Stimulated activated CD4-positive, alpha-beta T cell treated with anti-CD3 and anti-CD28 coated beads, Interleukin-1b, Interleukin-23, amount 100 ng/mL, for 24 hours (primary cell): ENCODE measurements around the gene PSMD1.

Experiments
- DNase-seq, 4 experiments: peaks; one replicate each; pipeline ENCODE4 v3.0.0-alpha.2; 2020; ENCODE audit warnings: low read depth in 4 of 4, low spot score in 1 of 4

PSMD1 gene

DNA sequence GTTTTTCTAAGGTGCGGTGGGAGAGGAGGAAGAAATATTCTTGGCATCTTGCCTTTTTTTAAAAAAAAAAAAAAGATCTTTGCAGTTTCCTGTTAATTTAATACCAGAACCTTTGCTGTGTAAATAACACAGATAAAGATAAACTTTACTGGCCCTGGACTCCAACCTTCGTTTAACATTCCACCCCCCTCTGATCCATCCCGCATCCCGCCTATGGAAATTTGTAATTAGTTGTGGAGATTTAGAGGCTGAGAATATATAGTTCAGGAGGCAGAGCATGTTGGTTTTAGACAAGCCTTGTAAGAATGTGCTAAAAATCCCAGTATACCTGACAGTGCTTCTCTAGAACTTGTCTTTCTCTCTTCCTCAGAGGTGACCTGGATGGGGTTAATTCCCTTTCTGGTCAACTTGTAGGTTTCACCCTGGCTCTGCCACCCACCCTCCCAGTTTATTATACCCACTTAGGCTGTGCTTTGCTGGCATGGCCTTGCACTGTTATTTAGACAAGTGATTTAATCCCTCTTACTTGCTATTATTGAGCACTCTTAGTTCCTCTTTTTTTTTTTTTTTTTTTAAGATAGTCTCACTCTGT lies 22.3 kb upstream of the PSMD1 start:
- DNase-seq: no peak

DNA sequence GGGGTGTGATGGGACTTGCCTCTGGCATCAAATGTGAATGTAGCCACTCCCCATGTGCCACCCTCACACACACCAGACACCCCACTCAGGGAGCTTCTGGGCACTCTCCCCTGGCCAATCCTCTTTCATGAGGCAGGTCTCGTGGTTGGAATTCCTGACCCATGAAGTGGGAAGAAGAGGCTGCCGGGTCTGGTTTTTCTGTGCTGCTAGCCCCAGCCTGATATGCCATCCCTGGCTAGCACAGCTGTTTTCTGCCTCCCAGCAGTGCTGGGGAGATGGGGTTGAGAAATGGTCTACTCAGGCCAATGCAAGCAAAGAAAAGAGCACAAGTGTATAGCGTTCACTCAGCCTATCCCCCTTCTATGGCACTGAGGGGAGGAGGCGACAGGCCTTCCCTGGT lies 20.5 kb upstream of the PSMD1 start:
- DNase-seq: no peak

DNA sequence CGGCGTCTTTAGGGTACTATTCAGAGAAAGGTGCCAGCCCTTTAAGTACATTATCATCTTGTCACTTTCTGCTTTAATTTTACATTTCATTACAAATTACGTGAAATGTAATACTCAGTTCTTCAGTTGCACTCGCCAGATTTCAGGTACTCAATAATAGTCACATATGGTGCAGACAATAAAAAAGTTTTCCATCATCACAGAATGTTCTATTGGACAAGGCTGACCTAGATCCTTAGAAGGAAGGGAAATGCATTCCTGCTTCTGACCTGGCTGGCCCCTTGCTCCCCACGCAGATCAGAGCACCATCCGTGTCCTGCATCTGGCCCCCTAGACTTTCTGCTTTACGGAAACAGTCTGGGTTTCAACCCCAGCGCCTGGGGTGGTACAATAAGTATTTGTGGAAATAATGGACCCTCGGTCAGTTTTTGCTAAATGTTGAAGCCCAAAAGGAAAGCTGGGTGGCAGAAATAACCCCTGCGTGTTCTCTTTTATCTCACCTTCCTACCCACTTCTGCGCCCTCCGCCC lies 20.0 kb upstream of the PSMD1 start:
- no peak for DNase-seq

GRCh38 chr2:231037202-231037730 lies 19.4 kb upstream of the PSMD1 start, which contains the start of gene C2orf72:
C2orf72 (plus strand) TSS chr2:231037523; CDS start chr2:231037566, 43 bp downstream.
- no peak for DNase-seq

DNA sequence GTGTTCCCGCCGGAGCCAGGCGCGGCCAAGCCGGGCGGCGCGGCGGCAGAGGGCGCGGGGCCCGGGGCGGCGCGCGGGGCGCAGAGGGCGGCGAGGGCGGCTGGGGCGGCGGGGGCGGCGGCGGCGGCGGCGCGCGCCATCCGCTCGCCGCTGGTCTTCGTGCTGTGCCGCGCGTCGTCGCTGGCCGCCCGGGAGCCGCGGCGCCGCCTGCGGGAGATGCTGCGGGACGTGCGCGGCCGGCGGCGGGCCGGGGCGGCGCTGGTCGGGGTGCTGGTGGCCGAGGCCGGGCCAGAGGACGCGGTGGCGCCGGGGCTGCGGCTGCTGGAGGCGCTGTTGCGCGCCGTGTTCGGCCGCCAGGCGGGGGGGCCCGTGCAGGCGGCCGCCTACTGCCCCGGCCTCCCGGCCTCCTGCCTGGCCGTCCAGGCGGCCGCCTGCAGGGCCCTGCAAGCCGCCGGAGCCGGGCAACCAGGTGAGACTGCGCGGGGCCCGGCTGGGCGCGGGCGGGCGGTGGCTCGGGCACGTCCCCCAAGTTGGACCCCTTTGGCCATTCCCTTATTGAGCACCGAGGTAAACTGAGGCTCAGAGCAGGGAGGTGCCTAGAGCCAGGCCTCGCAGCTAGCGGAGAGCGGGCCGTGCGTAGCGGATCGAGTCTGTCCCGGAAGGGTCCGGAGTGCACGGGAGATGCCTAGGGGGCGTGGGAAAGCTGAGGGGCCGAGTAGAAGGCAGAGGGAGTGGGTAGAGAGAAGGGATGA lies 18.8 kb upstream of the PSMD1 start:
- DNase-seq: no peak

DNA sequence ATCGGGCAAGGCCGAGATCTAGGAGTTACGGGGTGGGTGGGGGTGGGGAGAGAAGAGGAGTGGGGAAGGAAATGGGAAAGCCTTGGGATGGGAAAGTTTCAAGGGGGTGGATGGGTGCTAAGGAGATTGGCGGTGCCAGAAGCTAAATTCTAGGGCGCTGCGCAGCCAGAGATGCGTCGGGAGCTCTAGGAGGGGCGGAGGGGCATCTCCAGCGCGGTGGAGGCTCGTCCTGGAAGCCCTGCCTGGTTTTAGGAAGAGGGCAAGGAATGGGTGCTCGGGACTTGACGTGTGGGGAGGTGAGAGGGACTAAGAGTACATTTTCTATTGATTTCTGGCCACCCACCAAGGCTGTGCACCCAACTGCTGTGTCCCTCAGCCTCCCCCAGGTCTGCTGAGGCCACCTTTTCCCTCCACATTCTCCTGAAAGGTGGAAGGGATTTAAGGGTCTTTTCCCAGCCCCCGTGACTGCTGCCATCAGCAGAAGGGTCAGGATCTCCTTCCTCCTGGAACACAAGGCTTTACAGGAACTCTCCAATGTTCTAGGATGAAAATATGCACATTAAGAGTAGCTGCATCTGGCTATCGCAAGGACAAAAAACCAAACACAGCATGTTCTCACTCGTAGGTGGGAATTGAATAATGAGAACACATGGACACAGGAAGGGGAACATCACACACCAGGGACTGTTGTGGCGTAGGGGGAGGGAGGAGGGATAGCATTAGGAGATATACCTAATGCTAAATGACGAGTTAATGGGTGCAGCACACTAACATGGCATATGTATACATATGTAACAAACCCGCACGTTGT lies 18.0 kb upstream of the PSMD1 start:
- no peak for DNase-seq

- no peak for DNase-seq
These were observed 17.4 kb upstream of the PSMD1 start for GRCh38 chr2:231039294-231039664.

DNA sequence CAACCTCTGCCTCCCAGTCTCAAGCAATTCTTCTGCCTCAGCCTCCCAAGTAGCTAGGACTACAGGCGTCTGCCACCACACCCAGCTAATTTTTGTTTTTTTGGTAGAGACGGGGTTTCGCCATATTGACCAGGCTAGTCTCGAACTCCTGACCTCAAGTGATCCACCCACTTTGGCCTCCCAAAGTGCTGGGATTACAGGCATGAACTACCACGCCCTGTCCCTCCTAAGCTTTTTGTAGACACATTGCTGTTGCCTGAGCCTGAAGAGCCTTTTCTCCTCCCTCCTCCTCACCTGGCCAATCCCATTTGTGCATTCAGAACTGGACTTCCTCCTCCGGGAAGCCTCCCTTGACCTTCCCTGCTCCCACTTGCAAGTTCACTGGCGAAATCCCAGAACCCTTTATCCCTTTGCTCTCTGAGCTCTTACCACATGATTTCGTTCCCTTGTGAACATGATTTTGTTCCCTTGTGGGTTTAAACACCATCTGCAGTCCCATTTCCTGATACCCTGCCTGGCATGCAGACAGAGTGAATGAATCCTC lies 16.8 kb upstream of the PSMD1 start:
- no peak for DNase-seq

- no peak for DNase-seq
These were observed 15.5 kb upstream of the PSMD1 start for GRCh38 chr2:231041061-231041689.

GRCh38 chr2:231043796-231044195 lies 12.9 kb upstream of the PSMD1 start:
- no peak for DNase-seq

DNA sequence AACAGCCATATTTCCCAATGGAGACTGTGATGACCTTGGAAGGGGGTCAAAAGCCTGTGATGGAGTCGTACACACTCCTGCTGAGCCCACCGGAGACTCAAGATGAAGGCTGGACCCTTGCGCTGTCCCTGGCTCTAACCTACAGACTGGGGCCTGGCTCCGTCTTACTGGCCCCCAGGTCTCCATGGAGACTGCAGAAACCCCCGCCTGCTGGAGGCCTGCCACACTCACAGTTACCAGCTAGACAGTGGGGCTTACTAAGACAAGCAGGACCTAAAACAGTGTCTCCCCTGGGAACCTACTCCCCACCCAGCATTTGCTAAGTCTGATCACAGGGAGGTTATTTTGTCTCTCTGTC lies 9.8 kb upstream of the PSMD1 start:
- no peak for DNase-seq

DNA sequence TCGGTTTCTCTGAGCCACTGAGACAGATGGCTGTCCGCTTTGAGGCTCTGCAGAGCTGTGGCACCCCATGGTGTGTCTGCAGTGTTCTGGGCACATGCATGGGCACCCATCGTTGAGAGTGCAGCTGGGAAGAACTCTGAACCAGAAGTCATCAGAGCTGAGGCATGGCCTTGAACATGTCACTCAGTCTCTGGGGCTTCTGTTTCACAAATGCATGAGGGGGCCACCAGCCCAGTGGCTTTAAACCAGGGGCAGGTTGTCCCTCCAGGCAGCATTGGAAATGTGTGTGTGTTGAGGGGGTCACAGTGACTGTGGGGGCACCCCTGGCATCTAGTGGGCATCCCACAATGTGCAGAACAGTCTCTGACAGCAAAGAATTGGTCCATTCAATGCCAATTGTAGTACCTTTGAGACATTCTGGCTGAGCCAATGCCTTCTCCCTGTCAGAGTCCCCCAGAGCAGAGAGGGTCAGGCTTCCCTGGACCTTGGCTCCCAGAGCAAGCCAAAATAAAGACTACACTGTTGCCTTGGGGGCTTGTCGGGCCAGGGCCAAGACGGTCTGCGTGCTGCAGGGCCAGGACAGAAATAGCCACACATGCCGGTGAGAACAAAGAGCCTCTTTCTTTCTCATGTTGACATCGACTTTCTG lies 9.3 kb upstream of the PSMD1 start:
- no peak for DNase-seq

- no peak for DNase-seq
These were observed 8.4 kb upstream of the PSMD1 start for GRCh38 chr2:231047923-231048915.

- no peak for DNase-seq
These were observed 7.2 kb upstream of the PSMD1 start for GRCh38 chr2:231049286-231050017.

DNA sequence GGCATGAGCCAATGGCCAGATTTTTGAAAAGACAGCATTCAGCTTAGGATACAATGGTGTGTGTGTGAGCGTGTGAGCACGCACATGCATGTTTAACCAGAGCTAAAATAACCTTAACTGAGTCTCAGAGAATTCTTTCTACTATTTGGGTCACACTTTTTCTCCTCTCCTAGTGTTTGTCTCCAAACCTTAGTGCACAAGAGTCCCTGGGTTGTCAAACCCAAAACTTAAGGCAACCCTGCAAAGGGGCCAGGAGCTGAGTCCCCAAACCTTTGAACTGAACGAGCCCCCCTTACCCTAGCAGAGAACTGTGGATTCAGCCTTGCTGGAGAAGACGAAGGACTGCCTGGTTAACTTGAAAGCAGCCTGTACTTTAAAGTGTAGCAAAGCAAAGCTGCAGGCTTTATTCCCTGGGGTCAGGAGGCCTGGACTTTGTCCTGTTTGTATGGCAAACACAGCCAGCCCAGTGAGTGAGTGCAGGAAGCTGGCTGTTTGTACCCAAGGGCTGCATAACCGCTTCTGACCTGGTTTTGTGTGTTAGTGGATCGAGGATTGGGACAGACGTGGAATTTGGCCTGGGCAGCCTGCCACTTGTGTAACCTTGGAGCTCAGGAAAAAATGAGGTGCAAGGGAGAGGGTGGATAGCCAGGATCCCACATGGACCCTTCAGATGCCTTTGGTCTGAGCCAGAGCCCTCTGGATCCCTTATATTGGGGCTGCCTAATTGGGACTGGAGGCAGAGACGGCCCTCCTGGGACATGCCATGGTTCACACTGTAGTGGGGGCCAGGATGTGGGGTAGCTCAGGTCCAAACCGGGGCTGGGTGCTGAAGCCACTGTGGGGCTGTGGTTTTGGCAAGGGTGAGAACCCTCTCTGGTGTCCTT lies 6.4 kb upstream of the PSMD1 start:
- no peak for DNase-seq

DNA sequence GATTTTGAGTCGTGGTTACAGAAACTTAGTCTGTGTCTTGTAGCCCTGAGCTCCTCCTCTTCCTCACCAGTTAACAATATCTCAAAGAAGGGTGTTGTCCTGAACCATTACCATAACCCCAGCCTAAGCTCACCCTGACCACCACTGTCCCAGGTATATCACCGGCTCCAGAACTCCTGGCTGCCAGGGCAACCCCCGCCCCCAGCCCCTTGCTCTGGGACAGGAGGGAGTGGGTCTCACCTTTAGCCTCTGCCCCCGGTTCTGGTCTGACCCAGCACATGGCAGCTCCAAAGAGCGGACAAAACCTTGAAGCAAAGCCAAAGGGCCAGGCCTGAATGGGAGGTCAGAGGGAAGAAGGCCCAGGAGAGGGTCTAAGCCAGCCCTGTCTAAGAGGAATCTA lies 5.6 kb upstream of the PSMD1 start:
- no peak for DNase-seq
